Measurements from ENCODE around the gene TNXB.
"Not testable (repeated sequence)": the region's sequence is repeated elsewhere in the genome, so short reads cannot be mapped to it uniquely, and the experiment has no call there.

GRCh38 chr6:32014547-32014946 lies 94.6 kb downstream of the TNXB start, which contains the start of gene C4B:
- not testable (repeated sequence) for TF ChIP-seq CTCF, POLR2A (IDR thresholded peaks at IDR 0.05)
